Progenitor cell of endocrine pancreas (in vitro differentiated cells): ENCODE measurements around the gene NEK11. TPM values are rescaled to one million over a fixed set of nuclear protein-coding genes. Genes with fewer than 3 reads are reported as not detected.

Source experiments
- DNase-seq: peaks from one replicate; pipeline ENCODE4 v3.0.0; 2021; ENCODE audit warnings: low spot score; ENCODE audit not compliant: unreplicated experiment
- H3K27ac Mint-ChIP-seq: 2 replicates; pipeline ENCODE4 v1.8.0; 2021; ENCODE audit warnings: mild to moderate bottlenecking, moderate library complexity, mixed read lengths
- H3K27me3 Mint-ChIP-seq: 2 replicates; pipeline ENCODE4 v1.8.0; 2021; ENCODE audit warnings: mixed read lengths
- H3K36me3 Mint-ChIP-seq: 2 replicates; pipeline ENCODE4 v1.8.0; 2022; ENCODE audit warnings: mixed read lengths; ENCODE audit not compliant: insufficient read depth
- H3K4me1 Mint-ChIP-seq: 2 replicates; pipeline ENCODE4 v1.8.0; 2021; ENCODE audit warnings: low read depth, mixed read lengths
- H3K4me3 Mint-ChIP-seq: 2 replicates; pipeline ENCODE4 v1.8.0; 2021; ENCODE audit warnings: low read depth, mild to moderate bottlenecking, moderate library complexity, mixed read lengths
- H3K9me3 Mint-ChIP-seq: 2 replicates; pipeline ENCODE4 v1.8.0; 2021; ENCODE audit warnings: low read depth, mixed read lengths
- total RNA-seq: library from RNA; stranded (reverse); gene quantifications from 2 replicates; pipeline ENCODE4 v1.2.1, GENCODE V29; 2021
- TF ChIP-seq, protein P1 (sequence below): fragments of 200-600 bp; sonication (generic); IDR thresholded peaks from one replicate; pipeline ENCODE4 v1.5.0; 2021; ENCODE audit warnings: antibody characterized with exemption, mild to moderate bottlenecking; ENCODE audit not compliant: unreplicated experiment

Gene NEK11
- total RNA-seq, 1 donor from 2014 or later = 18.7 TPM

DNA sequence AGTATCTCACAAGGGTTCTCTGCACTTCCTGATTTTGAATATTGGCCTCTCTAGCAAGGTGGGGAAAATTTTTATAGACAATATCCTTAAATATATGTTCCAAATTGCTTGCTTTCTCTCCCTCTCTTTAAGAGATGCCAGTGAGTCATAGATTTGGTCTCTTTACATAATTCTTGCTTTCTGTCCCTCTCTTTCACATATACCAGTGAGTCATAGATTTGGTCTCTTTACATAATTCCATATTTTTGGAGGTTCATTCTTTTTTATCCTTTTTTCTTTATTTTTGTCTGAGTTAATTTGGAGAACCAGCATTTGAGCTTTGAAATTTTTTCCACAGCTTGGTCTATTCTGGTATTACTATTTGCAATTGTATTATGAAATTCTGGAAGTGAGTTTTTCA, 277.2 kb downstream of the NEK11 start:
- TF ChIP-seq, protein P1, sequence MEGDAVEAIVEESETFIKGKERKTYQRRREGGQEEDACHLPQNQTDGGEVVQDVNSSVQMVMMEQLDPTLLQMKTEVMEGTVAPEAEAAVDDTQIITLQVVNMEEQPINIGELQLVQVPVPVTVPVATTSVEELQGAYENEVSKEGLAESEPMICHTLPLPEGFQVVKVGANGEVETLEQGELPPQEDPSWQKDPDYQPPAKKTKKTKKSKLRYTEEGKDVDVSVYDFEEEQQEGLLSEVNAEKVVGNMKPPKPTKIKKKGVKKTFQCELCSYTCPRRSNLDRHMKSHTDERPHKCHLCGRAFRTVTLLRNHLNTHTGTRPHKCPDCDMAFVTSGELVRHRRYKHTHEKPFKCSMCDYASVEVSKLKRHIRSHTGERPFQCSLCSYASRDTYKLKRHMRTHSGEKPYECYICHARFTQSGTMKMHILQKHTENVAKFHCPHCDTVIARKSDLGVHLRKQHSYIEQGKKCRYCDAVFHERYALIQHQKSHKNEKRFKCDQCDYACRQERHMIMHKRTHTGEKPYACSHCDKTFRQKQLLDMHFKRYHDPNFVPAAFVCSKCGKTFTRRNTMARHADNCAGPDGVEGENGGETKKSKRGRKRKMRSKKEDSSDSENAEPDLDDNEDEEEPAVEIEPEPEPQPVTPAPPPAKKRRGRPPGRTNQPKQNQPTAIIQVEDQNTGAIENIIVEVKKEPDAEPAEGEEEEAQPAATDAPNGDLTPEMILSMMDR = no peak
- DNase-seq = no peak

DNA sequence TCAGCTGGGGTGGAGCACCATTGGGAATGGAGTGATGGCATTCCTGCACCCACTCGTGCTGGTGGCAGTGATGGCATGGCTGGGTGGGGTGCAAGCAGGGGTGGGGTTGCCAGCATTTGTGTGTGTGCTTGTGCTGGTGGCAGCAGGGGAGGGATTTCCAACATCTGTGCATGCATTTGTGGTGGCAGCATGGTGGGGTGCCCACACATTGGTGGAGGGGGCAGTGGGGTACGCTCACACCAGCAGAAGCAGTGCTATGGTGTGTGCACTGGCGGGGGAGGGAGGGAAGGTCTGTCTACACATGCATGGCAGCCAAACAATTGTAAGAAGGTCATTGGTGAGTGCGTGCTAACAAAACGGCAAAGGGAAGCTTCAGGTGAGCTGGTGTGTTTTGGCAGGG, 278.2 kb downstream of the NEK11 start:
- Mint-ChIP-seq H3K4me3 (no peak overlapping the region), H3K4me1 (no peaks in the 10 kb centered on the region), H3K9me3 (peaks cover 14% of the 10 kb centered on the region), H3K27me3 (peaks cover 2% of the 10 kb centered on the region), H3K36me3 (peaks cover 3% of the 10 kb centered on the region), H3K27ac (no peak overlapping the region)
- no peak for DNase-seq
- TF ChIP-seq, protein P1 = no peak

More for the DNA sequence above, 277.2 kb downstream of the NEK11 start:
- Mint-ChIP-seq H3K4me3 (no peak overlapping the region), H3K9me3 (peaks cover 19% of the 10 kb centered on the region), H3K4me1 (no peaks in the 10 kb centered on the region), H3K36me3 (peaks cover 3% of the 10 kb centered on the region), H3K27me3 (peaks cover 2% of the 10 kb centered on the region), H3K27ac (no peak overlapping the region)

DNA sequence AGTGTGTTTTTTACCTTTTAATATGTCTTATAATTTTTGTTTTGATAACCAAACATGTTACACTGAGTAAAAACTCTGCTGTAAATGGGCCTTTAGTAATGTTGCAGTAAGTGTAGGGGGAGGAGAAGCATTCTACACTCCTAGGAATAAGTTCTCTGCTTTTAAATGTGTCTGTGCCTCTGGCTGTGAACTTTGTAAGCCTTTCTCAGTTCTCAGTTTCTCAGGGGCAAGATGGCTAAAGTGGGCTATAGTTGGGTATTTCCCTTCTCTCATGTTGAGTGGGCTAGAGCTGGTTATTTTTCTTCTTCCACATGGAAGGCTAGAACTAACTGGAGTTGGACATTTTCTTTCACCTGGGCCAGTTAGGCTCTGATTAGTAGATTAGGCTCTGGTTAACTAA, 279.6 kb downstream of the NEK11 start:
- H3K27ac Mint-ChIP-seq = no peak overlapping the region
- no peak for DNase-seq
- peaks cover 2% of the 10 kb centered on the region for H3K27me3 Mint-ChIP-seq
- TF ChIP-seq, protein P1 = no peak
- peaks cover 5% of the 10 kb centered on the region for H3K9me3 Mint-ChIP-seq
- no peaks in the 10 kb centered on the region for H3K4me1 Mint-ChIP-seq
- no peaks in the 10 kb centered on the region for H3K36me3 Mint-ChIP-seq
- H3K4me3 Mint-ChIP-seq = no peak overlapping the region

DNA sequence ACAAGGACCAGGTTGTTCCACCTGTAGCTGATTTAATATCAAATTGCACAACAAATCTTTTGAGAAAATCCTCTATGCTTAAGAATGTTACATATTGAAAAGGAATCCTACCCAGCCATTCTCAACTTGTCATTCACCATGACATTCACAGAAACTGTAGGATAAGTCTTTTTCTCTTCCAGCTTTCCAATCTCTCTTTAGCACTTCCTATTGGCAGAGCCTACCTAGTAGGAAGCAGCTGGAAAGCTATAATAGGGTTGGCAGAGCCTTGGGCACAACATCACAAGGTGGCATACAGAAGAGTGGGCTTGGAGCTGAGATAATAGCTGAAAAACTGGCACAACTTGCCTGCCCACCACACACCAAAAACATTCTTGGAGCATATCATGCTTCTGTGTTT, 287.6 kb downstream of the NEK11 start:
- H3K9me3 Mint-ChIP-seq = no peaks in the 10 kb centered on the region
- no peaks in the 10 kb centered on the region for H3K4me1 Mint-ChIP-seq
- TF ChIP-seq, protein P1 = no peak
- no peaks in the 10 kb centered on the region for H3K36me3 Mint-ChIP-seq
- DNase-seq = no peak
- H3K27ac Mint-ChIP-seq = no peak overlapping the region
- H3K4me3 Mint-ChIP-seq = no peak overlapping the region
- H3K27me3 Mint-ChIP-seq = no peaks in the 10 kb centered on the region

DNA sequence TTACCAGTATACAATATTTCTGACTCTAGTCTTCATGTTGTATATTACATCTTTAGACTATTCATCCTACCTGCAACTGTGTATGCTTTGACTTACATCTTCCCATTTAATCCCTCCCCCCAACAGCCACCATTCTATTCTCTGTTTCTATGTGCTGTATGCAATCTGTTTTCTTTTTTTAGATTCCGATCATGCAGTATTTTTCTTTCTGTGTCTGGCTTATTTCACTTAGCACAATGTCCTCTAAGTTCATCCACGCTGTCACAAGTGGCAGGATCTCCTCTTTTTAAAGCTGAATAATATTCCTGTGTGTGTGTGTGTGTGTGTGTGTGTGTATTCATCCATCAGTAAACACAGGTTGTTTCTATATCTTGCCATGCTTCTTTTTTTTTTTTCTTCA, 288.5 kb downstream of the NEK11 start:
- no peaks in the 10 kb centered on the region for H3K9me3 Mint-ChIP-seq
- H3K36me3 Mint-ChIP-seq = no peaks in the 10 kb centered on the region

More for the DNA sequence above, 288.5 kb downstream of the NEK11 start:
- TF ChIP-seq, protein P1 = no peak
- H3K4me1 Mint-ChIP-seq = no peaks in the 10 kb centered on the region
- H3K27ac Mint-ChIP-seq = no peak overlapping the region
- H3K27me3 Mint-ChIP-seq = no peaks in the 10 kb centered on the region
- H3K4me3 Mint-ChIP-seq = no peak overlapping the region
- DNase-seq = no peak
